Natural killer cell (primary cell): Measurements from ENCODE around the gene ANKRD11. TPM values are rescaled to one million over a fixed set of nuclear protein-coding genes. Genes with fewer than 3 reads are reported as not detected.

Experiments
- ATAC-seq, 3 donors: fragments of 150-1000 bp in 2 of 3; fragments of 200-7000 bp in 1 of 3; cut with Tn5 transposase; 1 replicate in 1 of 3; 2 replicates in 2 of 3; pipeline ENCODE4 v1.10.0; 2021; ENCODE audit warnings: mild to moderate bottlenecking in 2 of 3, moderate library complexity in 2 of 3
- DNase-seq, 2 donors: peaks; one replicate each; pipeline versions ENCODE4 v3.0.0 to v3.0.0-alpha.2; 2013 to 2021; ENCODE audit warnings: mixed read lengths in 1 of 2
- H3K27ac ChIP-seq: one replicate; pipeline ENCODE4 v1.5.1; 2013; ENCODE audit warnings: mild to moderate bottlenecking, low read length
- H3K27me3 ChIP-seq: one replicate; pipeline ENCODE4 v1.6.1; 2013; ENCODE audit warnings: low read length; ENCODE audit not compliant: control insufficient read depth, insufficient read depth
- H3K36me3 ChIP-seq: one replicate; pipeline ENCODE4 v1.6.1; 2013; ENCODE audit warnings: low read length; ENCODE audit not compliant: control insufficient read depth, insufficient read depth
- H3K4me1 ChIP-seq: one replicate; pipeline ENCODE4 v1.6.1; 2013; ENCODE audit warnings: low read length; ENCODE audit not compliant: control insufficient read depth, insufficient read depth
- H3K4me3 ChIP-seq: one replicate; pipeline ENCODE4 v1.5.1; 2013; ENCODE audit warnings: low read length
- H3K9me3 ChIP-seq: one replicate; pipeline ENCODE4 v1.6.1; 2013; ENCODE audit warnings: low read length; ENCODE audit not compliant: control insufficient read depth, insufficient read depth
- H3K27ac Mint-ChIP-seq, 2 donors: one replicate each; pipeline ENCODE4 v1.8.0; 2022; ENCODE audit warnings: mild to moderate bottlenecking in 2 of 2, mixed read lengths in 2 of 2, moderate library complexity in 1 of 2
- H3K27me3 Mint-ChIP-seq, 2 donors: one replicate each; pipeline ENCODE4 v1.8.0; 2022; ENCODE audit warnings: low read depth in 2 of 2, mixed read lengths in 2 of 2
- H3K36me3 Mint-ChIP-seq: one replicate; pipeline ENCODE4 v1.8.0; 2022; ENCODE audit warnings: mixed read lengths
- H3K4me1 Mint-ChIP-seq, 2 donors: one replicate each; pipeline ENCODE4 v1.8.0; 2022; ENCODE audit warnings: mixed read lengths in 2 of 2
- H3K4me3 Mint-ChIP-seq: one replicate; pipeline ENCODE4 v1.8.0; 2022; ENCODE audit warnings: mild to moderate bottlenecking, moderate library complexity, mixed read lengths
- H3K9me3 Mint-ChIP-seq, 2 donors: one replicate each; pipeline ENCODE4 v1.8.0; 2022; ENCODE audit warnings: mixed read lengths in 2 of 2
- CTCF ChIP-seq: fragments of 200-600 bp; IDR thresholded peaks from one replicate; pipeline ENCODE4 v1.8.0; 2022; ENCODE audit warnings: antibody characterized with exemption
- WGBS: methylation state at CpG from one replicate; pipeline ENCODE4 v1.1.7; 2013; ENCODE audit warnings: missing lambda C conversion rate; ENCODE audit not compliant: insufficient coverage; 5-methylcytosine and 5-hydroxymethylcytosine counted together
- intact Hi-C: fragments of 100-400 bp; cut with micrococcal nuclease; formaldehyde crosslinking; loops from one replicate; pipeline ENCODE4 v1.14.2; 2022
- total RNA-seq, 4 donors: library from RNA; stranded (reverse); fragments of 120-200 nt in 1 of 4; gene quantifications; one replicate each; pipeline versions ENCODE4 v1.2.3 to v1.2.4, GENCODE V29; 2013 to 2022

ANKRD11 gene
- total RNA-seq, 3 donors from 2014 or later (not counting 1 experiment from before 2014, with no cell fraction given), result 230 to 299 (median 287) TPM

- WGBS, result 31% methylated on average over 32 of the region's 32 CpGs
- no peak overlapping the region for H3K27ac ChIP-seq
Measured at GRCh38 chr16:89319886-89320781, 170.2 kb downstream of the ANKRD11 start.

GRCh38 chr16:89319631-89319885 lies 170.8 kb downstream of the ANKRD11 start:
- H3K36me3 Mint-ChIP-seq, result no peaks in the 10 kb centered on the region
- no peak for DNase-seq
- TF ChIP-seq CTCF, result no peak
- H3K4me3 Mint-ChIP-seq, result peak overlapping the region; percentile 80
- 92% methylated on average over 4 of the region's 4 CpGs for WGBS
- peak overlapping the region; percentile 70 to 98 for H3K27ac Mint-ChIP-seq
- peaks cover 79 to 85% of the 10 kb centered on the region in 2 donors for H3K4me1 Mint-ChIP-seq
- Histone ChIP-seq H3K27me3 (no peaks in the 10 kb centered on the region), H3K36me3 (no peaks in the 10 kb centered on the region), H3K4me1 (peaks cover 97% of the 10 kb centered on the region), H3K9me3 (no peaks in the 10 kb centered on the region), H3K4me3 (no peak overlapping the region), H3K27ac (no peak overlapping the region)
- no peaks in the 10 kb centered on the region for H3K9me3 Mint-ChIP-seq
- ATAC-seq, result no peak
- intact Hi-C loops, result loop anchor here (5.0 to 10.0 kb wide), 3 partner anchors 38 to 188 kb away; partner anchors contain the start of gene SPG7
- no peaks in the 10 kb centered on the region for H3K27me3 Mint-ChIP-seq

More at GRCh38 chr16:89319886-89320781, 170.2 kb downstream of the ANKRD11 start:
- intact Hi-C loops, result loop anchor here (5.0 to 10.0 kb wide), 3 partner anchors 37 to 187 kb away; partner anchors contain the start of gene SPG7
- Histone ChIP-seq H3K9me3 (no peaks in the 10 kb centered on the region), H3K4me3 (no peak overlapping the region), H3K27me3 (no peaks in the 10 kb centered on the region), H3K4me1 (peaks cover 97% of the 10 kb centered on the region), H3K36me3 (no peaks in the 10 kb centered on the region)
- peak in 1 of 2 donors; percentile 49 for DNase-seq
- no peaks in the 10 kb centered on the region for H3K36me3 Mint-ChIP-seq
- TF ChIP-seq CTCF, result no peak
- peaks cover 79 to 85% of the 10 kb centered on the region in 2 donors for H3K4me1 Mint-ChIP-seq
- peak overlapping the region; percentile 70 to 98 for H3K27ac Mint-ChIP-seq
- peak in 2 of 3 donors; percentile 24 to 36 for ATAC-seq
- H3K4me3 Mint-ChIP-seq, result peak overlapping the region; percentile 80
- no peaks in the 10 kb centered on the region for H3K27me3 Mint-ChIP-seq
- H3K9me3 Mint-ChIP-seq, result no peaks in the 10 kb centered on the region

- H3K27ac Mint-ChIP-seq, result peak overlapping the region; percentile 98
Measured at GRCh38 chr16:89318871-89319630, 171.3 kb downstream of the ANKRD11 start.

More at GRCh38 chr16:89318871-89319630, 171.3 kb downstream of the ANKRD11 start:
- H3K27me3 ChIP-seq, result no peaks in the 10 kb centered on the region
- WGBS, result 95% methylated on average over 26 of the region's 28 CpGs
- H3K9me3 ChIP-seq, result no peaks in the 10 kb centered on the region
- intact Hi-C loops, result loop anchor here (5.0 to 10.0 kb wide), 3 partner anchors 38 to 188 kb away; partner anchors contain the start of gene SPG7
- Mint-ChIP-seq H3K9me3 (no peaks in the 10 kb centered on the region), H3K36me3 (no peaks in the 10 kb centered on the region), H3K4me1 (peaks cover 80 to 88% of the 10 kb centered on the region in 2 donors), H3K4me3 (peak overlapping the region; percentile 37), H3K27me3 (no peaks in the 10 kb centered on the region)
- no peak overlapping the region for H3K4me3 ChIP-seq
- ATAC-seq, result no peak
- DNase-seq, result no peak
- peaks cover 97% of the 10 kb centered on the region for H3K4me1 ChIP-seq
- H3K27ac ChIP-seq, result no peak overlapping the region
- TF ChIP-seq CTCF, result no peak
- no peaks in the 10 kb centered on the region for H3K36me3 ChIP-seq
